ENCODE data around the gene EMC10.

DNA sequence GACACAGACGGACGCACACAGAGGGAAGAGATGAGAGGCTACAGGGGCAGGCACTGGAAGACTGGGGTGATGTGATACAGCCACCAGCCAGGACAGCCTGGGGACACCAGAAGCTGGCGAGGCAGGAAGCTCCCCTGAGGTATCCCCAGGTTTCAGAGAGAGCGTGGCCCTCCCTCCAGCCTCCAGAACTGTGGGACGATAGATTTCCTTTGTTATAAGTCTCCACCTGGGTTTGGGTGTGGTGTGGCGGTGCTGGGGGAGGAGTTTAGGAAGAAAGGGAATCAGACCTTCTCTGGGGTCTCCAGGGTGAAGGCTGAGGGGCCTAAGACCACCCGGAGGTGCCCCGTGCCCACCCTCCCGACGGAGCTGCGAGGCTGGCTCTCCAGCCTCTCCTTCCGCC is 40.1 kb downstream of the EMC10 start:
- TF ChIP-seq, protein P1, sequence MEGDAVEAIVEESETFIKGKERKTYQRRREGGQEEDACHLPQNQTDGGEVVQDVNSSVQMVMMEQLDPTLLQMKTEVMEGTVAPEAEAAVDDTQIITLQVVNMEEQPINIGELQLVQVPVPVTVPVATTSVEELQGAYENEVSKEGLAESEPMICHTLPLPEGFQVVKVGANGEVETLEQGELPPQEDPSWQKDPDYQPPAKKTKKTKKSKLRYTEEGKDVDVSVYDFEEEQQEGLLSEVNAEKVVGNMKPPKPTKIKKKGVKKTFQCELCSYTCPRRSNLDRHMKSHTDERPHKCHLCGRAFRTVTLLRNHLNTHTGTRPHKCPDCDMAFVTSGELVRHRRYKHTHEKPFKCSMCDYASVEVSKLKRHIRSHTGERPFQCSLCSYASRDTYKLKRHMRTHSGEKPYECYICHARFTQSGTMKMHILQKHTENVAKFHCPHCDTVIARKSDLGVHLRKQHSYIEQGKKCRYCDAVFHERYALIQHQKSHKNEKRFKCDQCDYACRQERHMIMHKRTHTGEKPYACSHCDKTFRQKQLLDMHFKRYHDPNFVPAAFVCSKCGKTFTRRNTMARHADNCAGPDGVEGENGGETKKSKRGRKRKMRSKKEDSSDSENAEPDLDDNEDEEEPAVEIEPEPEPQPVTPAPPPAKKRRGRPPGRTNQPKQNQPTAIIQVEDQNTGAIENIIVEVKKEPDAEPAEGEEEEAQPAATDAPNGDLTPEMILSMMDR (IDR thresholded peaks at IDR 0.05; ENCODE audit: low read depth, low read length, poor library complexity, severe bottlenecking): no peak
- TF ChIP-seq EZH2phosphoT487 (IDR thresholded peaks at IDR 0.05; ENCODE audit: borderline replicate concordance, low read length): no peak
